Stimulated activated CD8-positive, alpha-beta memory T cell treated with anti-CD3 and anti-CD28 coated beads, Interleukin-7, amount 100 ng/mL, for 48 hours (primary cell): ENCODE results near the gene ZSCAN18.

ENCODE experiments used
- DNase-seq, 2 donors: peaks; one replicate each; pipeline ENCODE4 v3.0.0-alpha.2; 2020; ENCODE audit warnings: low read depth in 1 of 2; ENCODE audit errors: extremely low read depth in 1 of 2

The ZSCAN18 gene

DNA sequence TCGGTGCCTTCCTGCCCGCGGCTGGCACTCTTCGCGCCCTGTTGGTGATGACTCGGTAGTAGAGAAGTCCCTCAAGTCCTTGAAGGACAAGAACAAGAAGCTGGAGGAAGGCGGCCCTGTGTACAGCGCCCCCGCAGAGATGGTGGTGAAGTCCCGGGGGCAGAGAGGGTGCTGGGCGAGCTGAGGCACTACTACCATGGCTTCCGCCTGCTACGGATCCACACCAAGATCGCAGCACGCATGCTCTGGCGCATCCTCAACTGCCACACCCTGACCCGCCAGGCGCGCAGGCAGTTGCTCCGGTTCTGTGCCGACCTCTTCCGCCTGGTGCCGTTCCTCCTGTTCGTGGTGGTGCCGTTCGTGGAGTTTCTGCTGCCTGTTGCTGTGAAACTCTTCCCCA lies 53.1 kb downstream of the ZSCAN18 start:
- DNase-seq = no peak

DNA sequence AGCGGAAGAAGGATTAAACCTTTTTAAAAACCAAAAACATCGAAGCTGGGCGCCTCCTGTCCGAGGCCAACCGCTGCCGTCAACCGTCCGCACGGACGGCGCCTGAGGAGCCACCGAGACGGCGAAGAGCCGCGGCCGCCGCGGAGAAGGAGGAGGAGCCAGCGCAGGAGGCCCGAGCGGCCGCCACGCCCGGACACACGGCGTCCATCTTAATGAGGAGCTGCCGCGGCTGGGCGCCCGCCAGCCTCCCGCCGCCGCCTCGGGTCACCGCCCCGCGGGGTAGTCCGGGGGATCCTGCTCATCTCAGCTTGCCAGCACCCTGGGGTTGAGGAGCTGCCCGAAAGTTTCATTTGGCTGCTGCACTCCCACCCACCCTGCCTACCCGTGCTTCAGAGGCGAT lies 53.6 kb downstream of the ZSCAN18 start:
- no peak for DNase-seq

DNA sequence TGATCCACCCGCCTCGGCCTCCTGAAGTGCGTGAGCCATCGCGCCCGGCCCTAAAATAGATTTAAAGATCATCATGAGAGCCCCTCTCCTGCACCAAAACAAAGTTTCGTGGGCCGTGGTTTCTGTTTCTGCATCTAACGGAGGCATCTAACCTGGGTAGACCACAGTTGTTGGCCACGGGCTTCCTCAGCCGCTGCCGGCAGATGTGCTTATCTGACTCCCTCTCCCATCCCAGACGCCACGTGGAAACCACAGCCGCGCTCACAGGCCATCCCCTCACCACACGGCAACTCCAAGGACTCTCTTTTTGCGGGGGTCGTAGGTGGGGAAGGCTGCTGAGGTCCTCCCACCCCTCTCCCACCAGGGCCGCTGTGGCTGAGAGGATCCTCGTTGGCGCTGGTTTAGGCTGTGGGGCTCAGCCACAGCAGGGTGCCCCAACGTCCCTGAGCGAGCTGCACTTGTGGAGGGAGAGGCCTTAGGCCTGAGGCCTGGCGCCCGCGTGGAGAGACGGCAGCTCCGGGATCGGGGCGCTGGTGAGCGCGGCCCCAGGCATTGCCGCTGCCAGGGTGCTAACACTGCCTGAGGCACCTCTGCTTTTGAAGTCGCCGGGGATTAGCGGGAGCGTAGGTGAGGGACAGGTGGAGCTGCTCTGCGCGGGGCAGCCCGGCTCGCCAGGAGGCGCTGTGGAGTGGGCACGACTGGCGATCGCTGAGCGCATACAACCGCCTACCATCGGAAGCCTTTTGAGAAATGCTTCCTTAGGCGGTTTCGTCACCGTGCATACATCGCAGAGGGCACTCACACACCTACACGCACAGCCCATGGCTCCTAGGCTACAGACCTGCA lies 55.3 kb downstream of the ZSCAN18 start:
- DNase-seq = no peak

DNA sequence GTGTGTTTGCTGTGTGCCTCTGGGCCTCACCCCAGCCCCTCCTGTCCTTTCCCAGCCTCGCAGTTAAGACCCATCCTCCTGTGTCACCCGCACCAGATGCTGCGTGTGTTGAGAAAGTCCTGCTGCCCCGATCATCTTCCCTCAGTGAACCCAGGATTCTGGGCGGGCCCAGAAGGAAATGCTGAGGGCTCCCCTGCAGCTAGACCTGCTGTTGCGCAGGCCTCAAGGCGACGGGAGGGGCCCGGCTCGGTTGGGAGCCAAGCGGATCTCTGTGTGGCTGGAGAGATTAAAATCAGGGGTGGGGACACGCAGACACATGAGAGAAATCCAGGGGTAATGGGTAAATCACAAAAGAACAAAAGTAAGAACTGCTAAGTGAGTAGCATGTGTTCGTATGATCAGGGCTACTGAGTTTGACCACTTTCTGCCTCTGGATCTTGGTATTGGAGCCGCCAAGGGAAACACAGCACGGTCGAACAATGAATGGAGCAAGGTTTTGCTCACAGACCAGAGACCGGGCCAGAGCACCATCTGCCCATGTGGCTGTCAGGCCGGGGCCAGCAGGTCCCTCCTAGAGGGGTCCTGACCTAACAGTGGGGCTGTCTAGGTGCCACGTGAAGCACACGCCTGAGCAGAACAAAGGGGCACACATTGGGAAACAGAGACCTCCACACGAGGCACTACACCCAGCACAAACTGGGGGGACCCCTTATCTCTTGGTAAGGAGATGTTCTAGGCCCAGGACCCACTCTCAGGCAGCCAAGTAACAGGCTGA lies 57.1 kb downstream of the ZSCAN18 start:
- DNase-seq = no peak

DNA sequence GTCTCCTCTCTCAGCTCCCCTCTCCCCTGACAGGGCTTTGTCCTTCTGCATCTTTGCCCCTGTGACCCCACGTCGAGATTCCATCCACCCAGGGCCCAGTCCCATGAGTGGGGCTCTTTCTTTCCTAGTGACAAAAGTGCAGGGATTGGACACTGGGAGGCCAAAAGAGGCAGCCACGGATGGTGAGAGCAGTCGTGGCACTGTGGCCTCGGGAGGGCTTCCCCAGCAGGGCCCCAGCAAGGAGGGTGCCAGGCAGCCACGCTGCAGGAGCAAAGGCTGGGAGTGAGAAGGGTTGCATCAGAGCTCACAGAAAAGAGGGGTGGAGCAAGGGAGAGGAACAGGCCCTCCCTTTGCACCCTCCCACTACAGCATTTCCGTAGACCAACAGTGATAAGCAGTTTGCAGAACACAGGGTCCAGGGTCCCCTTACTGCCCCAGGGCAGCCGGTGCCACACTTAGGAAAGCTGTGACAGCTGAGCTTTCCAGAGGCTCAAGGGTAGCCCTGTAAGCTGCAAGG lies 59.3 kb downstream of the ZSCAN18 start:
- DNase-seq = no peak

DNA sequence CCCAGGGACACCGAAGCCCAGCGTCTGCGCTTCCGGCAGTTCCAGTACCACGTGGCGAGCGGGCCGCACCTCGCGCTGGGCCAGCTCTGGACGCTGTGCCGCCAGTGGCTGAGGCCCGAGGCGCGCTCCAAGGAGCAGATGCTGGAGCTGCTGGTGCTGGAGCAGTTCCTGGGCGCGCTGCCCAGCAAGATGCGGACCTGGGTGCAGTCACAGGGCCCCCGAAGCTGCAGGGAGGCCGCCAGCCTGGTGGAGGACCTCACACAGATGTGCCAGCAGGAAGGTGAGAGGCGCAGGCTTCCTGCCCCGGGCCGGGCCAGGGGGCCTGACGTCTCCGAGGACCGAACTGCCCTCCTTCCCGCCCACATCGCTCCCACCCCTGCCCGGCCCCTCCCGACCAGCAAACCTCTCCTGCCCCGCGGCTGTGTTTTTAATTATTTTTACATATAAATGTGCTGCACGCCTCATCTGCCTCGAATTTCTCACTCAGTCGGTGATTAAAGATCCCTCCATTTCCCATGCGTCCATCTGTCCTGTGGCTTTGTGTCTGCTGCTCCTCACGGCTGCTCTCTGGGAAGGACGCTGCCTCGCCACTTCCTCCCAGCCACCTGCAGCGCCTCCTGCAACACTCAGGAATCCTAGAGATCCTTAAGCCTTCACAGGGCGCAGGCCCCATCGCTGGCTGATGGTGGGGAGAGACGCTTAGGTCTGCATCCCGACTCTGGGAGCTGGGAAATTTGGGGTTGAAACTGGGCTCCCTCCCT lies 59.9 kb downstream of the ZSCAN18 start:
- DNase-seq = no peak

DNA sequence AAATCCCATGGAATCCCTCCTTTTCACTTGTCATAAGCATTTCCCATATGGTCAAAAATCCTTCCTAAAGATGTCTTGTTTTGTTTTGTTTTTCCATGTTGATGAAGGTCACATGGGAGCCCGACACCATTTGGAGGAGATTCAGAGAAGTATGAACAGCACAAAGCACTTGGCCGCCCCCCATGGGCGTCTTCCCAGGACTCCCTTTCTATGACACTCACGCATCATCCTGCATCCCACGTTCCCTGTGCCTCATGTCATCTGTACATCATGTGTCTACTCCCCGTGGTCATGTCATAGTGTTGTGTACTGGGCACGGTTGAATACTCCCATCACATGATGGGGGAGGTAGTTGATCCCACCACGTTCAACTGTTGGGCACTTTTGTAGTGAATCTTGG lies 62.2 kb downstream of the ZSCAN18 start:
- DNase-seq = no peak

DNA sequence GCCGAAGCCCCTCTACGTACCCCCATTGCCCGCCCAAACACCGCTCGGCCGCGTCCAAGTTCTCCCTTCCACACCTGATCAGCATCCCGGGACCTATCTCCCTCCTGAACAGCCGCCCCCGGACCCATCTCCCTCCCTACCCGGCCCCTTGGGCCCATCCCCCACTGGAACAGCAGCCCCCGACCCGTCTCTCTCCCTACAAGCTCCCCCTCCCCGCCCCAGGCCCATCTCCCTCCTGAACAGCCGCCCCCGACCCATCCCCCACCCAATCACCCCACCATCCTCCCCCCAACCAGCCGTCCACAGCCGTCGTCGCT lies 63.6 kb downstream of the ZSCAN18 start:
- no peak for DNase-seq
